GM18909 (cell line): Measurements from ENCODE around the gene TM4SF18.

Source experiments
- ATAC-seq: cut with Tn5 transposase; IDR thresholded peaks from one replicate; pipeline ENCODE4 v1.9.1; 2021; ENCODE audit warnings: mild to moderate bottlenecking; ENCODE audit not compliant: unreplicated experiment, poor library complexity

The TM4SF18 gene

GRCh38 chr3:149331396-149331795 is 2.0 kb downstream of the TM4SF18 start:
- ATAC-seq, result no peak

GRCh38 chr3:149330609-149331331 is 2.7 kb downstream of the TM4SF18 start:
- no peak for ATAC-seq

GRCh38 chr3:149327156-149327555 is 6.3 kb downstream of the TM4SF18 start:
- ATAC-seq, result no peak

GRCh38 chr3:149325581-149325980 is 7.9 kb downstream of the TM4SF18 start:
- no peak for ATAC-seq

GRCh38 chr3:149324332-149324731 is 9.1 kb downstream of the TM4SF18 start:
- ATAC-seq, result no peak

GRCh38 chr3:149321640-149322039 is 11.8 kb downstream of the TM4SF18 start:
- no peak for ATAC-seq

GRCh38 chr3:149321136-149321535 is 12.3 kb downstream of the TM4SF18 start:
- no peak for ATAC-seq

GRCh38 chr3:149319750-149320149 is 13.7 kb downstream of the TM4SF18 start:
- no peak for ATAC-seq

- no peak for ATAC-seq
Observed at GRCh38 chr3:149317072-149317471, 16.4 kb downstream of the TM4SF18 start.

- no peak for ATAC-seq
Observed at GRCh38 chr3:149316437-149316836, 17.0 kb downstream of the TM4SF18 start.

GRCh38 chr3:149315694-149316093 is 17.7 kb downstream of the TM4SF18 start:
- no peak for ATAC-seq

GRCh38 chr3:149314807-149315578 is 18.4 kb downstream of the TM4SF18 start:
- no peak for ATAC-seq

GRCh38 chr3:149313542-149313941 is 19.9 kb downstream of the TM4SF18 start:
- no peak for ATAC-seq

- ATAC-seq, result no peak
Observed at GRCh38 chr3:149310796-149311534, 22.5 kb downstream of the TM4SF18 start.

- ATAC-seq, result no peak
Observed at GRCh38 chr3:149307435-149307783, 26.0 kb downstream of the TM4SF18 start.

- no peak for ATAC-seq
Observed at GRCh38 chr3:149306751-149307434, 26.5 kb downstream of the TM4SF18 start.

- no peak for ATAC-seq
Observed at GRCh38 chr3:149305376-149305775, 28.1 kb downstream of the TM4SF18 start.

- ATAC-seq, result no peak
Observed at GRCh38 chr3:149299938-149300801, 33.3 kb downstream of the TM4SF18 start.

- no peak for ATAC-seq
Observed at GRCh38 chr3:149296972-149297371, 36.5 kb downstream of the TM4SF18 start.

GRCh38 chr3:149292666-149293065 is 40.8 kb downstream of the TM4SF18 start:
- no peak for ATAC-seq
